GM13977 (cell line): ENCODE data around the gene SIGLEC12.

Experiments
- DNase-seq: peaks from one replicate; pipeline ENCODE4 v3.0.0; 2012; ENCODE audit warnings: low spot score
- in situ Hi-C: fragments of 300-500 bp; cut with MboI; formaldehyde crosslinking; loops from one replicate; pipeline ENCODE4 v1.12.0; 2022; ENCODE audit warnings: low sequenced_read_pairs, low pct_unique_long_range_greater_than_20kb, mixed read lengths, inconsistent platforms; ENCODE audit not compliant: unreplicated experiment
- TF ChIP-seq, protein P1 (sequence below): IDR thresholded peaks from 2 replicates; pipeline ENCODE4 v1.5.1; 2012; ENCODE audit warnings: mild to moderate bottlenecking, control low read depth; ENCODE audit not compliant: insufficient read depth; ENCODE audit errors: extremely low read depth, missing control alignments

The SIGLEC12 gene

DNA sequence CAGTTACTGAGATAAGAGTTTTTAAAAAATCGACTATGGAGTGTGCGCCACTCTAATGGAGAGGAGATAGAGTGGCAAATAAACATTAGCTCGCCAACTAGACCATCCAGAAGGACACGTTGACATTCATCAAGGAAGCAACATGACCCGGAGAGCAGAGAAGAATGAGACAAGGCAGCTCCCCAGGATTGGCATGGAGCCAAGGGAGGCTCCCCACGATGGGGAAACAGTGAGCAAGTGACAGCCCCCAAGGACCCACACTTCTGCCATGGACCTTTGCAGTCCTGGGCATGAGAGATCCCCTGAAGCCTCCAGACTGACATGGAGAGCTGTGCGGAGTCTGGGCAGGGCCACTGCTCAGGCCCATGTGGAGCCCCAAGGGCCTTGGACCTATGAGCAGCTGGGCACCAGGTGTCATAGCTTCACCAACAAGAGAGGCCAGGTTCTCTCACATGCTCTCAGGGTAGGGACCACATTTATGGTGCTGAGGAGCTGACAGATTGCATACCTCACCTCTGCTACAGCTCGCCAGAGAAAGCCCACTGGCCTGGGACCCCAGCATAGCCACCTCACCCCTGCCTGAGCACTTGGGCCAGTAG is 23.2 kb upstream of the SIGLEC12 start:
- no peak for DNase-seq
- in situ Hi-C loops = no loop called here
- TF ChIP-seq, protein P1, sequence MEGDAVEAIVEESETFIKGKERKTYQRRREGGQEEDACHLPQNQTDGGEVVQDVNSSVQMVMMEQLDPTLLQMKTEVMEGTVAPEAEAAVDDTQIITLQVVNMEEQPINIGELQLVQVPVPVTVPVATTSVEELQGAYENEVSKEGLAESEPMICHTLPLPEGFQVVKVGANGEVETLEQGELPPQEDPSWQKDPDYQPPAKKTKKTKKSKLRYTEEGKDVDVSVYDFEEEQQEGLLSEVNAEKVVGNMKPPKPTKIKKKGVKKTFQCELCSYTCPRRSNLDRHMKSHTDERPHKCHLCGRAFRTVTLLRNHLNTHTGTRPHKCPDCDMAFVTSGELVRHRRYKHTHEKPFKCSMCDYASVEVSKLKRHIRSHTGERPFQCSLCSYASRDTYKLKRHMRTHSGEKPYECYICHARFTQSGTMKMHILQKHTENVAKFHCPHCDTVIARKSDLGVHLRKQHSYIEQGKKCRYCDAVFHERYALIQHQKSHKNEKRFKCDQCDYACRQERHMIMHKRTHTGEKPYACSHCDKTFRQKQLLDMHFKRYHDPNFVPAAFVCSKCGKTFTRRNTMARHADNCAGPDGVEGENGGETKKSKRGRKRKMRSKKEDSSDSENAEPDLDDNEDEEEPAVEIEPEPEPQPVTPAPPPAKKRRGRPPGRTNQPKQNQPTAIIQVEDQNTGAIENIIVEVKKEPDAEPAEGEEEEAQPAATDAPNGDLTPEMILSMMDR = no peak

DNA sequence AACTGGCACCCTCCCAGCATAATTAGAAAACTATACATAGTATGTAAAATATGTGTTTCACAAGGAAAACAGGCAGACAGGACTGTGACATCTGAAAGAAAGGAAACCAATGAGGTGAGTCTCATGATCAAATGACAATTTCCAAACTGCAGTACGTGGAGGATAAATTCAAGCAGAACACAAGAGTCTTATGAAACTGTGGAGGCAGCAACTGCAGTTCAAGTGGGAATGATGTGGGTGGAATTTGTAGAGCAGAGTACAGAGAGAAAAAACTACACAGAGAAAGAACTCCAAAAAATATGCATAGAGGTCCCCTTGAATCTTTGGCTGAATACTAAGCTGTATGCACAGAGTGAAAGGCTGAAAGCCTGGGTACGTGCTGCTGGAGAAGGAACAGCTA is 20.2 kb upstream of the SIGLEC12 start:
- DNase-seq = no peak
- in situ Hi-C loops = no loop called here
- TF ChIP-seq, protein P1 = no peak

- in situ Hi-C loops = no loop called here
- no peak for DNase-seq
- TF ChIP-seq, protein P1 = no peak
Observed at GRCh38 chr19:51521357-51521756, 19.8 kb upstream of the SIGLEC12 start.

GRCh38 chr19:51520728-51521127 is 19.1 kb upstream of the SIGLEC12 start:
- no peak for DNase-seq
- TF ChIP-seq, protein P1 = no peak
- in situ Hi-C loops = no loop called here

- DNase-seq = peak; percentile 69
- TF ChIP-seq, protein P1 = peak; percentile 80
- in situ Hi-C loops = no loop called here
Observed at GRCh38 chr19:51514866-51515481, 13.4 kb upstream of the SIGLEC12 start.

GRCh38 chr19:51513968-51514367 is 12.4 kb upstream of the SIGLEC12 start:
- TF ChIP-seq, protein P1 = no peak
- no peak for DNase-seq
- in situ Hi-C loops = no loop called here
